ENCODE results near the gene SLC9A8. TPM values are rescaled to one million over a fixed set of nuclear protein-coding genes. Genes with fewer than 3 reads are reported as not detected.
"Not testable (repeated sequence)": the region's sequence is repeated elsewhere in the genome, so short reads cannot be mapped to it uniquely, and the experiment has no call there.

Gene SLC9A8
- total RNA-seq, 2 experiments from 2014 or later = 9.4 to 11.3 TPM

DNA sequence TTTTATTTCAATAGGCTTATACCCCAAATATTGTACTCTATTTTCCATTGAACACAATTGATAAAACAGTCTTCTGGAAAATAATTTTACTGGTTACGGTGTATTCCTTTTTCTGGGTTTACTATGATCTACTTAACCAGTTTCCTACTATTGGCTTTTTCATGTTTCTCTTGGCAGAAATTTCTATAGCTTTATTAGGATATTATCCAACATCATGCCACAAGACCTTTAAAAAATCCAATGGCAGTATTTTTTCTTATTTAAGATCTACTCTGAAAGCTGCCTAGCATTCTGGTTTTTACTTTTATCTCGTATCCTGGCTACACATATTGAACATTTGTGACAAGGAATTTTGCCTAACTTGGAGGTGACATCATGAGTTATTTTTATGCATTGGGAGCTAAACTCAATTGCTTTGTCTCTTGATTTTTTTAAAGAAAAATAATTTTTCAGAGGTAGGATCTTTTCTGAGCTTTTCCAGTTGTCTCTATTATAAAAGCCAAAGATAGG, 45.5 kb downstream of the SLC9A8 start:
- no peak overlapping the region for H3K27ac Mint-ChIP-seq
- no peaks in the 10 kb centered on the region for H3K9me3 Mint-ChIP-seq
- peaks cover 14% of the 10 kb centered on the region for H3K36me3 Mint-ChIP-seq (ENCODE audit: low read depth)
- peaks cover 6% of the 10 kb centered on the region for H3K4me1 Mint-ChIP-seq (ENCODE audit: low read depth)
- DNase-seq (no peak), ATAC-seq (no peak)
- POLR2A ChIA-PET = interaction anchor here (1.3 kb wide), 1 partner anchor 21 kb away, joined by 3 read pairs; no protein-coding TSS in a partner anchor
- no peak overlapping the region for H3K4me3 Mint-ChIP-seq
- no peaks in the 10 kb centered on the region for H3K27me3 Mint-ChIP-seq
- TF ChIP-seq, protein P1, sequence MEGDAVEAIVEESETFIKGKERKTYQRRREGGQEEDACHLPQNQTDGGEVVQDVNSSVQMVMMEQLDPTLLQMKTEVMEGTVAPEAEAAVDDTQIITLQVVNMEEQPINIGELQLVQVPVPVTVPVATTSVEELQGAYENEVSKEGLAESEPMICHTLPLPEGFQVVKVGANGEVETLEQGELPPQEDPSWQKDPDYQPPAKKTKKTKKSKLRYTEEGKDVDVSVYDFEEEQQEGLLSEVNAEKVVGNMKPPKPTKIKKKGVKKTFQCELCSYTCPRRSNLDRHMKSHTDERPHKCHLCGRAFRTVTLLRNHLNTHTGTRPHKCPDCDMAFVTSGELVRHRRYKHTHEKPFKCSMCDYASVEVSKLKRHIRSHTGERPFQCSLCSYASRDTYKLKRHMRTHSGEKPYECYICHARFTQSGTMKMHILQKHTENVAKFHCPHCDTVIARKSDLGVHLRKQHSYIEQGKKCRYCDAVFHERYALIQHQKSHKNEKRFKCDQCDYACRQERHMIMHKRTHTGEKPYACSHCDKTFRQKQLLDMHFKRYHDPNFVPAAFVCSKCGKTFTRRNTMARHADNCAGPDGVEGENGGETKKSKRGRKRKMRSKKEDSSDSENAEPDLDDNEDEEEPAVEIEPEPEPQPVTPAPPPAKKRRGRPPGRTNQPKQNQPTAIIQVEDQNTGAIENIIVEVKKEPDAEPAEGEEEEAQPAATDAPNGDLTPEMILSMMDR (IDR thresholded peaks at IDR 0.05) = no peak
- intact Hi-C loops (cut with micrococcal nuclease) = no loop called here
- CTCF ChIA-PET = interaction anchor here (0.6 to 5.1 kb wide), 5 partner anchors 9 to 248 kb away, joined by 3 to 29 read pairs (median 4); no protein-coding TSS in a partner anchor

DNA sequence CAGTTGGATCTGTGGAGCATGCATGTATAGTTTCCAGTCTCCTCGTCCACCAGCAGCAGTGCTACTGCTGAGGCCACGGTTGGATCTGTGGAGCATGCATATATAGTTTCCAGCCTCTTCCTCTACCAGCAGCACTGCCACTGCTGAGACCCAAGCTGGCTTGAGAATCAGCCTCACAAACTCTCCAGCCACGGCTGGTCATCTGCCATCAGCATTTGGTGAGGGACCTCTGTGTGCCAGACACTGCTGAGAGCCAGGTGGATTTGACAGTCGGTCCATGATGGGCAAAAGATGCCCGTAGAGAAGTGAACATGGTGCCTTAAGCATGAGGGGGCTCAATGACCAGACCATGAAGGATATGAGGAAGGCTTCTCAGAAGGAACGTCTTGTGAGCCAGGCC, 46.4 kb downstream of the SLC9A8 start:
- H3K27me3 Mint-ChIP-seq = no peaks in the 10 kb centered on the region
- CTCF ChIA-PET = interaction anchor here (0.7 to 5.1 kb wide), 2 partner anchors 13 to 29 kb away, joined by 3 to 29 read pairs; no protein-coding TSS in a partner anchor
- TF ChIP-seq, protein P1 (IDR thresholded peaks at IDR 0.05) = no peak
- H3K9me3 Mint-ChIP-seq = no peaks in the 10 kb centered on the region
- H3K27ac Mint-ChIP-seq = no peak overlapping the region
- H3K4me3 Mint-ChIP-seq = no peak overlapping the region
- POLR2A ChIA-PET = no interaction called here
- ATAC-seq = no peak
- H3K36me3 Mint-ChIP-seq (ENCODE audit: low read depth) = peaks cover 14% of the 10 kb centered on the region
- intact Hi-C loops (cut with micrococcal nuclease) = no loop called here
- DNase-seq = no peak
- peaks cover 6% of the 10 kb centered on the region for H3K4me1 Mint-ChIP-seq (ENCODE audit: low read depth)

DNA sequence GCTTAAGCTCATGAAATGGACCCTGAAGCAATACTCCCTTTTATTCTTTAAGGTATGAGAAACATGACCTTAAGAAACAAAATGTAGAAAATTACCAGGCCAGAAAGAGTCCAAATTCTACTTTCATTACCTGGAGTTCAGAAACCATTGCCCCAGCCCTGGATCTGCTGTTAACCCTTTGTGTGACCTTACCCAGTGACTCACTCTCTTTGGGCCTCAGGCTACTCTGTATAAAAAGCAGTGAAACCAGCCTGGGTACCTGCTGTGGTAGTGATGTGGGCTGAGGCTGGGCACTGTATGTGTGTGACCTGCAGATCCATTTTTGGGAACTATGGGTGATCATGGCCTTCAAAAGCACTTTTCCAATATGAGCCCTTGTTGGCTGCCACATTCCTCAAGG, 47.2 kb downstream of the SLC9A8 start:
- peak; percentile 20 for ATAC-seq
- intact Hi-C loops (cut with micrococcal nuclease) = no loop called here
- Mint-ChIP-seq H3K9me3 (no peaks in the 10 kb centered on the region), H3K27ac (no peak overlapping the region), H3K4me3 (no peak overlapping the region), H3K36me3 (ENCODE audit: low read depth) (peaks cover 14% of the 10 kb centered on the region), H3K4me1 (ENCODE audit: low read depth) (peaks cover 6% of the 10 kb centered on the region), H3K27me3 (no peaks in the 10 kb centered on the region)
- CTCF ChIA-PET = interaction anchor here (0.7 to 1.4 kb wide), 4 partner anchors 10 to 50 kb away, joined by 3 to 6 read pairs (median 4); no protein-coding TSS in a partner anchor
- no peak for DNase-seq
- TF ChIP-seq, protein P1 (IDR thresholded peaks at IDR 0.05) = no peak
- POLR2A ChIA-PET = interaction anchor here (0.6 kb wide), 1 partner anchor 149 kb away, joined by 5 read pairs; no protein-coding TSS in a partner anchor

DNA sequence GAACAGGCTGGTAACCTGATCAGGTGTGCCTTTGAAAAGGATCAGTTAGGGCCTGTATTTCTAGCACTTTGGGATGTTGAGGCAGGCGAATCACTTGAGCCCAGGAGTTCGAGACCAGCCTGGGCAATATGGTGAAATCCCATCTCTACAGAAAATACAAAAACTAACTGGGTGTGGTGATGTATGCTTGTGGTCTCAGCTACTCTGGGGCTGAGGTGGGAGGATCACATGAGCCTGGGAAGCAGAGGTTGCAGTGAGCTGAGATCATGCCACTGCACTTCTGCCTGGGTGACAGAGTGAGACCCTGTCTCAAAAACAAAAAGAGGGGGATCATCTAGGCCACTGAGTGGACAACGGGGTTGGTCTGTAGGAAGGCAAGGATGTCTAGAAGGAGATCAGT, 48.6 kb downstream of the SLC9A8 start:
- H3K27me3 Mint-ChIP-seq; H3K27ac Mint-ChIP-seq; POLR2A ChIA-PET; H3K4me3 Mint-ChIP-seq; H3K9me3 Mint-ChIP-seq; DNase-seq; intact Hi-C loops (cut with micrococcal nuclease); H3K4me1 Mint-ChIP-seq (ENCODE audit: low read depth); ATAC-seq: not testable (repeated sequence)
- CTCF ChIA-PET = interaction anchor here (1.4 to 2.3 kb wide), 2 partner anchors 11 to 15 kb away, joined by 4 to 8 read pairs; no protein-coding TSS in a partner anchor
- peaks cover 10% of the 10 kb centered on the region for H3K36me3 Mint-ChIP-seq (ENCODE audit: low read depth)

DNA sequence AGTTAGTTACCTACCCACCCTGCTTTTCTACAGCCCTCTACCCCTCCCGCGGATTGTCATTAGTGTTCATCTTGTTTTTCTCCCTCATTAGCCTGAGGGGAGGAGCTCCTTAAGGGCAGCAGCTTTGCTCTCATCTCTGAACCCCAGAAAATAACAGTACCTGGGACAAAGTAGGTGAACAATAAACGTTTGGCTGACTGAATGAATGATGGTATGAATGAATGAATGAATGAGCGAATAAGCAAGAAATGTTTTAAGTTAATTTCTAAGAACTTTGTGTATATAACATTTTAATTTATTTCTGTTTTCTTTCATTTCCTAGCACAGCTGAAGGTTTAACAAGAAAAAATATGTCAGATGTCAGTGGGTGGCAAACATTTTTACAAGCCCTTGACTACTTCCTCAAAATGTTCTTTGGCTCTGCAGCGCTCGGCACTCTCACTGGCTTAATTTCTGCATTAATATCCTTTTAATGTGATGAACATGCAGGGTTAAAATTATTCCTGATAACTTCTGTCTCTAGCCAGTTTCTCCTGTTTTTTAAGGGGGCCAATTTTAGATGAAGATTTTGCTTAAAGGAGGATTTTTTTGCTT, 50.1 kb downstream of the SLC9A8 start:
- CTCF ChIA-PET = interaction anchor here (2.3 kb wide), 1 partner anchor 17 kb away, joined by 8 read pairs; no protein-coding TSS in a partner anchor
- Mint-ChIP-seq H3K4me1 (ENCODE audit: low read depth) (peaks cover 6% of the 10 kb centered on the region), H3K27me3 (no peaks in the 10 kb centered on the region), H3K36me3 (ENCODE audit: low read depth) (peaks cover 5% of the 10 kb centered on the region), H3K27ac (no peak overlapping the region), H3K9me3 (no peaks in the 10 kb centered on the region), H3K4me3 (no peak overlapping the region)
- TF ChIP-seq, protein P1 (IDR thresholded peaks at IDR 0.05) = no peak
- POLR2A ChIA-PET = interaction anchor here (0.7 kb wide), 1 partner anchor 226 kb away, joined by 3 read pairs; no protein-coding TSS in a partner anchor
- DNase-seq = no peak
- intact Hi-C loops (cut with micrococcal nuclease) = no loop called here
- ATAC-seq = no peak

Data from activated CD8-positive, alpha-beta T cell treated with anti-CD3 and anti-CD28 coated beads for 36 hours (primary cell).